WERI-Rb-1 (cell line): Measurements from ENCODE around the gene BBLN.

Source experiments
- DNase-seq: peaks from one replicate; pipeline ENCODE4 v3.0.0-alpha.2; 2020
- H3K27ac ChIP-seq: fragments of 250-450 bp; sonication (Bioruptor Pico); 2 replicates; pipeline ENCODE4 v1.5.1; 2020; ENCODE audit warnings: mild to moderate bottlenecking, moderate library complexity
- H3K27me3 ChIP-seq: fragments of 250-450 bp; sonication (Bioruptor Pico); 2 replicates; pipeline ENCODE4 v1.5.1; 2021; ENCODE audit warnings: mild to moderate bottlenecking, low read depth, moderate library complexity; ENCODE audit not compliant: insufficient read depth, severe bottlenecking
- H3K36me3 ChIP-seq: fragments of 250-450 bp; sonication (Bioruptor Pico); 2 replicates; pipeline ENCODE4 v1.5.1; 2020; ENCODE audit warnings: mild to moderate bottlenecking, moderate library complexity
- H3K4me3 ChIP-seq: 2 replicates; pipeline ENCODE4 v1.5.1; 2011; ENCODE audit warnings: low read depth, mild to moderate bottlenecking, control low read depth, low read length
- H3K9me3 ChIP-seq: fragments of 250-450 bp; sonication (Bioruptor Pico); 2 replicates; pipeline ENCODE4 v1.5.1; 2021; ENCODE audit warnings: mild to moderate bottlenecking, moderate library complexity; ENCODE audit not compliant: severe bottlenecking
- TF ChIP-seq, protein P1 (sequence below): IDR thresholded peaks from 2 replicates; pipeline ENCODE4 v1.5.1; 2011; ENCODE audit warnings: low read depth, mild to moderate bottlenecking, control low read depth, inconsistent platforms, low read length

BBLN gene

DNA sequence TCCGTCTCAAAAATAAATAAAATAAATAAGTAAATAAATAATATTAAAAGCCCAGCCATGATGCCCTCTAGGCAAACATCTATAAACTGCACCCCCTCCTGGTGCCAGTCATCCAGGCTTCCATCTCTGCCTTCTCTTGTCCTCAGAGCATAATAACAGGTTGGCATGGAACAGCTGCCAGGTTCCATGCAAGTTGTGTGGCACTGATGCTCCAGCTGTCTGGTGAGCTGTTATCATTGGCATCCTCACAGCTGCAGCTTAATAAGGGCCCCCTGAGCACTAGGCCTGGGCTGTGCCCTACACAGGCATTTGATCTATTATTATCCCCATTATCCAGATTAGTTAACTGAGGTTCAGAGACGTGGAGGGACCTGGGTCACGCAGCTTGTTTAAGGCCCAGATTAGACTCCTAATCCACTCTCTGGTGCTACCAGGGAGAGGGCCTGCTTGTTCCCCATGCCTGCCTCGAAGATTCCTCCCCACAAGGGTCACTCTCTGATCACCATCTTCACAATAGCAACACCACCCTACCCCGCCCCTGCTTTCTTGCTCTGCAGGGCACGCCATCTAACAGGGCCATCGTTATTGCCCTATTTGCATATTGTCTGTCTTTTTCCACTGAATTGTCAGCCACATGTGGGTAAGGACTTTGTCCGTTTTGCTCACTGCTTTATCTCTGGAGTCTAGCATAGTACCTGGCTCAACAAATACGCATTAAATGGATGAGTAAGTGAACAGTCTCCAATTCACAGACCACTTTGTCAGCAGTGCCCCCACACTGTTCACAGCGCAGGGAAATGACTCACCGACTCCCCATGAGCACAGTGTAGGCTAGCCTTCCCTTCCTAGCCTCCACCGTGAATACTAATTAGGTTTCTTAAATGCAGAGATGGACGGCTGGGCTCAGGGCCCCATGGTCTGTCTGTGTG is 41.6 kb downstream of the BBLN start:
- no peaks in the 10 kb centered on the region for H3K9me3 ChIP-seq
- TF ChIP-seq, protein P1, sequence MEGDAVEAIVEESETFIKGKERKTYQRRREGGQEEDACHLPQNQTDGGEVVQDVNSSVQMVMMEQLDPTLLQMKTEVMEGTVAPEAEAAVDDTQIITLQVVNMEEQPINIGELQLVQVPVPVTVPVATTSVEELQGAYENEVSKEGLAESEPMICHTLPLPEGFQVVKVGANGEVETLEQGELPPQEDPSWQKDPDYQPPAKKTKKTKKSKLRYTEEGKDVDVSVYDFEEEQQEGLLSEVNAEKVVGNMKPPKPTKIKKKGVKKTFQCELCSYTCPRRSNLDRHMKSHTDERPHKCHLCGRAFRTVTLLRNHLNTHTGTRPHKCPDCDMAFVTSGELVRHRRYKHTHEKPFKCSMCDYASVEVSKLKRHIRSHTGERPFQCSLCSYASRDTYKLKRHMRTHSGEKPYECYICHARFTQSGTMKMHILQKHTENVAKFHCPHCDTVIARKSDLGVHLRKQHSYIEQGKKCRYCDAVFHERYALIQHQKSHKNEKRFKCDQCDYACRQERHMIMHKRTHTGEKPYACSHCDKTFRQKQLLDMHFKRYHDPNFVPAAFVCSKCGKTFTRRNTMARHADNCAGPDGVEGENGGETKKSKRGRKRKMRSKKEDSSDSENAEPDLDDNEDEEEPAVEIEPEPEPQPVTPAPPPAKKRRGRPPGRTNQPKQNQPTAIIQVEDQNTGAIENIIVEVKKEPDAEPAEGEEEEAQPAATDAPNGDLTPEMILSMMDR, result no peak
- H3K36me3 ChIP-seq, result peaks cover 30% of the 10 kb centered on the region
- no peak for DNase-seq
- H3K4me3 ChIP-seq, result no peak overlapping the region
- H3K27me3 ChIP-seq, result no peaks in the 10 kb centered on the region
- H3K27ac ChIP-seq, result no peak overlapping the region

DNA sequence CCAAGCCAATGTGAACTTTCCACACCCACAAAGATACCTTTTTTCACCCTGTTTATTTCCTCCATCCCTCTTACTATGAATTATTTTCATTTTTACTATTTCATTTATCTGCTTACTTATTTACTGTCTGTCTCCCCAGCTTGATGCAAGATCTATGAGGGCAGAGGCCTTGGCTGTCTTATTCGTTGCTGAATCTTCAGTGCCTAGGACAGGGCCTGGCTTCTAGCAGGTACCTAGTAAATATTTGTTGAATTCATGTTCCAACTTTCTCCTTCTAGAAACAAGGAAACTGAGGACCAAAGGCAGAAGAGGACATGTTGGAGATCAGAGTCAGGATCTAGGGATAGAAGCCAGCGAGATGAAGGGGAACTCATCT is 42.6 kb downstream of the BBLN start:
- Histone ChIP-seq H3K36me3 (peaks cover 32% of the 10 kb centered on the region), H3K27me3 (no peaks in the 10 kb centered on the region), H3K27ac (peak overlapping the region; percentile 98; the same call in 1 of the 2 replicates), H3K4me3 (no peak overlapping the region), H3K9me3 (no peaks in the 10 kb centered on the region)
- TF ChIP-seq, protein P1, result no peak
- no peak for DNase-seq

DNA sequence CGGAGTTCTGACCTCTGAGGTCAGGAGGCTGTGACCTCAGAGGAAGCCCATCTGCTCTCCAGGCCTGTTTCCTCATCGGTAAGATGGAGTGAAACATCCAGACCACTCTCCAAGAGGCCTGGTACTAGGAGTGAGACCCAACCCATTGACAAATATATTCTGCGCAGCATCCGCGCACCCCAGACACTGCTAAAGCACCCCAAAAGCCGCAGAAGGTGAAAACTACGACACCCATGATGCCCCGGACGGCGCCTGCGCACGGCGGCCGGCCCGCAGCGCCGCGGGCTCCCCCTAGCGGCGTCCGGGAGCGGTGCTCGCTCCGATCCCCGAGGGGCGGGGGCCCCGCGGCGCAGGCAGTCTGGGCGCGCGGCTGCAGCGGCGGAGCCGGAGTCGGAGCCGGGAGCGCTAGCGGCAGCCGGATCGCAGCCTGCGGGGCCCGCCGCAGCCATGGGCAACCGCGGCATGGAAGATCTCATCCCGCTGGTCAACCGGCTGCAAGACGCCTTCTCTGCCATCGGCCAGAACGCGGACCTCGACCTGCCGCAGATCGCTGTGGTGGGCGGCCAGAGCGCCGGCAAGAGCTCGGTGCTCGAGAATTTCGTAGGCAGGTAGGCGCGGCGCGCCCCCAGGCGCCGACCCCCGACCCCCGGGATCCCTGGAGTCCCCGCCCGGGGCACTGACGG is 43.1 kb downstream of the BBLN start, which contains the start of gene DNM1:
Gene DNM1, plus strand, starts transcription at position 356 of the 683 bp plus-strand sequence. Its CDS starts 92 bp downstream, at position 448.
- Histone ChIP-seq H3K27me3 (no peaks in the 10 kb centered on the region), H3K9me3 (no peaks in the 10 kb centered on the region), H3K27ac (peak within 1 kb of the TSS; percentile 98), H3K4me3 (peak within 1 kb of the TSS; percentile 88), H3K36me3 (peaks cover 35% of the 10 kb centered on the region)
- peak; percentile 77 for DNase-seq
- TF ChIP-seq, protein P1, result peak; percentile 85

DNA sequence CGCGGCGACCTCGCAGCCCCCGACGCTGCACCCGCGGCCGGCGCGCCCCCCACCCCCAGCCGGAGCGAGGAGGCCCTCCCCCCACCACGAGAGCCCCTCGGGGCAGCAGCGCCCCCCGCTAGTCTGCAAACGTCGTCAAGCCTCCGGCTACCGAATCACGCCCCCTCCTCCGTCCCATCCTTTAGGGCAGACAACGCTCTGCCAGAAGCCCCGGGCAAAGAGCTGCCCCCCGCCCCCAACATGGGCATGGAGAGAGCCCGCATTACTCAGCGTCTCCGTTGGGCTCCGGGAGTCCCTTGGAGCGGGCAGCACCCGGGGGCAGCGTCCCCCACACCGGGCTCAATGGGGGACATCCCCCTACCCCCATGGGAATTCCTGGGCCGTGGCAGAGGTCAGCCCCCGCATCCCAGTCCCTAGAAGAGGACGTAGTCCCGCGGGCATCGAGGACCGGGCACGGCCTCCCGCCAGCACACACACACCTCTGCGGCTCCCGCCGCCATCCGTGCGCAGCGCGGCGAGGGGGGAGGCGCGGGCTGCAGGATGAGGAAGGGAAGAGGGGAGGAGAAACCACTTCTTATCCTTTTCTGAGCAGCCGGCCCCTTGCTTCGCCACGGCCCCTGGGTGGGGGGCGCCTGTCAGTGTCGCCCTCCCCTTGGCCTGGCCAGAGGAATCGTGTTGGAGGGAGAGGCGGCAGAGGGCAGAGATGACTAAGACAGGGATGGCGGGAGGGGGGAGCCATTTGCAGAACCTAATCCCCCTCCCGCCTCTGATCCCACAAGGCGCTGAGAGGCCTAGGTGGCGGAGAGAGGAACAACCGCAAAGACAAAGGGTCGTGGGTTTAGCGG is 43.9 kb downstream of the BBLN start:
- DNase-seq, result peak; percentile 97
- peak overlapping the region; percentile 98 for H3K27ac ChIP-seq

DNA sequence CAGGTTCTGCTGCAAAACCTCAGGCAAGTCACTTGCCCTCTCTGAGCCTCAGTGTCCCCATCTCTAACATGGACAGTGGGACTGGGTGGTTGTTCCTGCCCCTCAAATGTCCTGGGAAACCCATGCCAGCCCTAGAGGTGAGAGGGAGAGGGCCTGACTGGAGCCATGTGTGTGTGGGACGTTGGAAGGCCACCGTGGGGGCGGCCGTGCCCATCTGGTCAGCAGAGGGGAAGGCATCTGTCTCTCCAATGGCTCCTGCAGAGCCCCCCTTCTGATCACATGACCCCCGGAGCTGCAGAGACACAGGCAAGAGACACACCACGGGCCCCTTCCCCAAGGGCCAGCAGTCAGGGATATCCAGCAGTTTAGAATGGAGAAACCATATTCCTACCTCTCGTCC is 44.8 kb downstream of the BBLN start:
- H3K27ac ChIP-seq, result peak overlapping the region; percentile 98
- H3K4me3 ChIP-seq, result peak overlapping the region; percentile 88
- TF ChIP-seq, protein P1, result no peak
- H3K36me3 ChIP-seq, result peaks cover 49% of the 10 kb centered on the region
- H3K9me3 ChIP-seq, result no peaks in the 10 kb centered on the region
- DNase-seq, result peak; percentile 50
- no peaks in the 10 kb centered on the region for H3K27me3 ChIP-seq

More for the DNA sequence above, 43.9 kb downstream of the BBLN start:
- Histone ChIP-seq H3K4me3 (peak overlapping the region; percentile 88), H3K27me3 (no peaks in the 10 kb centered on the region), H3K36me3 (peaks cover 41% of the 10 kb centered on the region), H3K9me3 (no peaks in the 10 kb centered on the region)
- TF ChIP-seq, protein P1, result 0 out of 2 replicates have a peak, but pooled peaks have one; percentile 14
